Measurements from ENCODE around the gene TMEM178A.

GRCh38 chr2:39730685-39731302, 65.1 kb downstream of the TMEM178A start:
- no peak for TF ChIP-seq POLR2AphosphoS5 (IDR thresholded peaks at IDR 0.05)
- TF ChIP-seq, protein P1, sequence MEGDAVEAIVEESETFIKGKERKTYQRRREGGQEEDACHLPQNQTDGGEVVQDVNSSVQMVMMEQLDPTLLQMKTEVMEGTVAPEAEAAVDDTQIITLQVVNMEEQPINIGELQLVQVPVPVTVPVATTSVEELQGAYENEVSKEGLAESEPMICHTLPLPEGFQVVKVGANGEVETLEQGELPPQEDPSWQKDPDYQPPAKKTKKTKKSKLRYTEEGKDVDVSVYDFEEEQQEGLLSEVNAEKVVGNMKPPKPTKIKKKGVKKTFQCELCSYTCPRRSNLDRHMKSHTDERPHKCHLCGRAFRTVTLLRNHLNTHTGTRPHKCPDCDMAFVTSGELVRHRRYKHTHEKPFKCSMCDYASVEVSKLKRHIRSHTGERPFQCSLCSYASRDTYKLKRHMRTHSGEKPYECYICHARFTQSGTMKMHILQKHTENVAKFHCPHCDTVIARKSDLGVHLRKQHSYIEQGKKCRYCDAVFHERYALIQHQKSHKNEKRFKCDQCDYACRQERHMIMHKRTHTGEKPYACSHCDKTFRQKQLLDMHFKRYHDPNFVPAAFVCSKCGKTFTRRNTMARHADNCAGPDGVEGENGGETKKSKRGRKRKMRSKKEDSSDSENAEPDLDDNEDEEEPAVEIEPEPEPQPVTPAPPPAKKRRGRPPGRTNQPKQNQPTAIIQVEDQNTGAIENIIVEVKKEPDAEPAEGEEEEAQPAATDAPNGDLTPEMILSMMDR (IDR thresholded peaks at IDR 0.05; ENCODE audit: poor library complexity, severe bottlenecking), result peak; percentile 43
- TF ChIP-seq EZH2 (IDR thresholded peaks at IDR 0.05; ENCODE audit: borderline replicate concordance, insufficient read depth, low read length, poor library complexity, severe bottlenecking), result no peak
